ENCODE data around the gene SC5D.

SC5D gene

GRCh38 chr11:121328967-121329679, 36.6 kb downstream of the SC5D start:
- peak; percentile 40 for DNase-seq (ENCODE audit: low spot score)

DNA sequence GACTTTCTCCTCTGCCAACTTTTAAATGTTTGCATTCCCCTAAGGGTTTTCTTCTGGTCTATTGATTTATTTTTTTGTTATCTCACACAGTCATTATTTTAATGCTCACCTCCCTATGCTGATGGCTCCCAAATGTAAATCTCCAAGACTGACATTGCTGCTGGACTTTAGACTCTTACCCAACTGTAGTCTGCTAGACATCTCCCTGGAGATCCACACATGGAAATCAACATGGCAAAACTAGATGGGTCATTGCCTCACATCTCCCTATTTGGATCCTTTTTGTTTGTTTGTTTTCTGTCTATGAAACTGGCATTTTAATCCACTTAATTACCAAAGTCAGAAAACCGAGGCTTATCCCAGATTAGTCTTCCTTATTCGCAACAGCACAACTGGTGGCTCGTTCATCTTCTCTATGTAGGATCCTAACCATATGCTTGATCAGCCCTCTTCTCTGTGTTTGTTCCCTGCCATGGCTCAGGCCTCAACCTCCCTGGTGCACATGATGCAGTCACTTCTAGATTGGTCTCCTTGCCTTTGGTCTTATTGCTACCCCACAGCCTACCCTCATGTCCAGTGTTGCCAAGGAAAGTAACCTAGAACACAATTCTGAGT, 37.3 kb downstream of the SC5D start:
- no peak for DNase-seq (ENCODE audit: low spot score)

DNA sequence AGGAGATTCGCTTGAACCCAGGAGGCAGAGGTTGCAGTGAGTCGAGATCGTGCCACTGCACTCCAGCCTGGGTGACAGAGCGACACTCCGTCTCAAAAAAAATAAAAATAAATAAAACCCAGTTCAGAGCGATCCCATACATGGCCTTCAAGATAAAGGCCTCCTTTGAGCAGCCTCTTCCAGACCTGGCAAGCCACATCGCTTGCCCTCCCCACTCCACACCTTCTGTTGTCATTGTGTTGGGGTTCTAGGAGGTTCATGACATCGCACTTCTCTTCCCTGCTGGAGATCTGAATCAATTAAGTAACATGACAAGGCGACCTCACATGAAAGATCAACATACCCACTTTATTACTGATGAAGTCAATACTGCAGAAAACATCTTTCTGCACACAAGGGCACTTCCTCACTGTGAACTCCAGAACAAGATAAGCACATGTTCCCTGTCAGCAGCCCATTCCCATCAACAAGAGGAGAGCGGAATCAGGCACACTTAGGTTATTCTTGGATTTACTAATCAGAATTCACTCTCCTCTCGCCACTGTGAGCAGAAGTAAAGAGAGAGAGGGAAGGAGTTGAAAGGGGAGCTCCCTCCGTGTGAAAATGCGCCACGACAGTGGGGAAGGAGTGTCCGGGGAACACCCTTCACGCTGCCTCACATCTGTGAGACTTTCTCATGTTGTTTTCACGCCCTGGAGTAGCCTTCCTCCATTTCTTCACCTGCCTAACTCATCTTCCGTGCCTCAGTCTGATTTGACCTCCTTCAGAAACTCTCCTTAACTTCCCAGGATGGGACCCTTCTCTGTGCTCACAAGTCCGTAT, 38.3 kb downstream of the SC5D start:
- DNase-seq (ENCODE audit: low spot score) = no peak

DNA sequence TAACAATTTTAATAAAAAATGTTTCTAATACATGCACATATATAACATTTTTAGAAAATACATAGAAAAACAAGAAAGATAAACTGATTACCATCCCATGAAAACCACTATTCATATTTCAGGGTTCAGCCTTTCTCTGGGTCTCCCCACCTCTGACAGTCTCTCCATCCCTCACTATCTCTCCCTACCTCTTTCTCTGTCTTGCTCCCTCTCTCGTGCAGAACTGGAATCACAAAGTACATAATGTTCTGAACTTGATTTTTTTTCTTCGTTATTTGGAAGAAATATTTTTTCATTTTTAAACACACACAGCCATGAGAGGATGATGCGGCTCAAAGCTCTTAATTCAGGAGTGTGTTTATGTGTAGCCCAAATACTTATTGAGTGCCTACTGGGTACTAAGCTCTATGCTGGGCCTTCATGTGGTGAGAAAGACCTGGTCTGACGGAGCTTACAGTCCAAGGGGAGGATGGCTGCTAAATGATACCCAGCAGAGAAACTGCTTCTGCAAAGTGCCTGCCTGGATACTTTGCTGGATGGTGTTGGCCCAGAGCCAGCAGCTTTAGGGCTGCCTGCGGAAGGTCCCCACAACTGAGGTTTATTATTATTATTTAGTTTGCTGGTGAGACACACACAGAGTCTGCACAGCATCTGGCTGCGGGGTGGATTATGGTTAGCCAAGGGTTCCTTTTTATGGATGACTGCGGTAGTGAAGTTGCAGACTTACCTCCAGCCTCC, 42.6 kb downstream of the SC5D start:
- no peak for DNase-seq (ENCODE audit: low spot score)

- no peak for DNase-seq (ENCODE audit: low spot score)
Measured at GRCh38 chr11:121336279-121336937, 43.8 kb downstream of the SC5D start.

DNA sequence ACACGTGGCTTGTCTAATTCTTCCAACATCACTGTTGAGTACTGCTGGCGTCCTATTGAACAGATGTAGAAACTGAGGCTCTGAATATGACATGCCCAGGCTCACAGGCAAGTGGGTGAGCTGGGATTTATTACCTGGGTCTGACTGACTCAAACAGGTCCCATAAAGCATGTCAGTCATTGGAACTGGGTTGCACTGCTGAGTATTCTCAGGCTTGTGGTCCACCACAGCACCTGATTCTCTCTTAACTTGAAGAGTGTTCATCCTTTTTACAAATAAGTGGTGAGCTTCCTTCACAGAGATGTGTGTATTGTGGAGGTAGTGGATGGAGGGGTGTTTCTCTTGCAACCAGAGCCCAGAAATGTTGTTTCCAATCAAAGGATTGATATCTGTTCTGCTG, 44.5 kb downstream of the SC5D start:
- no peak for DNase-seq (ENCODE audit: low spot score)

- no peak for DNase-seq (ENCODE audit: low spot score)
Measured at GRCh38 chr11:121337740-121338272, 45.2 kb downstream of the SC5D start.

DNA sequence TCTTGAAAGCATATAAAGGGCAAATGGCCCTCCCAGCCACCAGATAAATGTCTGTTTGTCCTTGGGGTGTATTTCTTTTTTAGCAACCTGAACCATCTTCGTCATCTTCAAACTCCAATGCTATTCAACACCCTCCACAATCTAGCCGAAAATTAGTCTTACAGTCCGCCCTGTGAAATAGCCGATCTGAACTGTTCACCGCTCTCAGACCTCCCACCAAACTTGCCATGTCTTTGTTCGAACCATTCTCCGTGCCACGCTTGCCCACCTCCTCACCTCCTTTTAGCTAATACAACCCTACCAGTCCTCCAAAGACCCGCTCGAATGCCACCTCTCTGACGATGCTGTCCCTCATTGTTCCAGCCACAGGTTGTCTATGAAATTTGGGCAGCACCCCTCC, 46.0 kb downstream of the SC5D start:
- no peak for DNase-seq (ENCODE audit: low spot score)

GRCh38 chr11:121340032-121340580, 47.5 kb downstream of the SC5D start:
- no peak for DNase-seq (ENCODE audit: low spot score)

DNA sequence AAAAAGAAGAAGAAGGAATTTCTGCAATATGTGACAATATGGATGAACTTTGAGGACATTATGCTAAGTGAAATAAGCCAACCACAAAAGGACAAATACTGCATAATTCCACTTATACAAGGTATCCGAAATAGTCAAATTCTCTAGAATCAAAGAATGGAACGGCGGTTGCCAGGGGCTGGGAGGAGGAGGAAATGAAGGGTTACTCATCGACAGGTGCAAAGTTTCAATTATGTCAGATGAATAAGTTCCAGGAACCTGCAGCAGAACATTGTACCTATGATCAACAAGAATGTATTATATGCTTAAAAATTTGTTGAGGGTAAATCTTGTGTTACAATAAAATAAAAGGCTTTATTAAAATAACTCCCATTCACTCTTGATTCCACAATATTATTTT, 49.0 kb downstream of the SC5D start:
- DNase-seq (ENCODE audit: low spot score) = no peak

DNA sequence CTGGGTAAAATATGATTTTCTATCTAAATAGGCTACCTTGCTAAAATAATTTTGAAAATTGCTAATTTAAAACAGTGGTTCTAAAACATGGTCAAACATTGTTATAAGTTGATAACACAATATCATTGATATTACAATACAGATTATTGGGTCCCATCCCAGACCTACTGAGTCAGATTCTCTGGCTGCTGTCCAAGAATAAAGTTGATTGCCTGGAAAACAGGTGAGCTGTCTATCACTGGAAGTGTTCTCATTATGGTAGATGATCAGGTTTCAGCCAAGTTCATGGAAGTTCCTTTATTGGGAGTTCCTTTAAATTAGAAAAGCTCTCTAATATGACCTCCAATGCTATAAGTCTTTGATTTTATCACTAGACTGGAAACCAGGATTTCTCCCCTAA, 52.3 kb downstream of the SC5D start:
- no peak for DNase-seq (ENCODE audit: low spot score)

DNA sequence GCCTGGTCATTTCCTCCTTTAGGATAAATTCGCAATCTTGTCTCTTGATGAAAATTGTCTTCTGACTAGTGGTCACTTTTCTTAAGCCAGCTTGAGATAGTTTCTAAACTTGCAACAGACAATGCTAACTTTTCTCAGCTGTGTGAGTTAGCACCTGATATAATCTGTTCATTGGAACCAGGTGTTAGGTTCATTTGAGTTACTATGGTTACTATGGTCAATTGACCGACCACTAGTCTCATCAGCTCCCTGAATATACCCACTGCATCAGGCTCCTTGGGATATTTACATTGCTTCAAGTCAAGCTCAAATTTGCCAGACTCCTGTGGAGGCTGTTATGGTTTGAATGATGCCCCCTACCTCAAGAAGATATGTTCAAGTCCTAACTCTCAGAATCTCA, 54.5 kb downstream of the SC5D start:
- no peak for DNase-seq (ENCODE audit: low spot score)

GRCh38 chr11:121347813-121348212, 55.2 kb downstream of the SC5D start:
- no peak for DNase-seq (ENCODE audit: low spot score)

GRCh38 chr11:121348220-121348875, 55.8 kb downstream of the SC5D start:
- no peak for DNase-seq (ENCODE audit: low spot score)

DNA sequence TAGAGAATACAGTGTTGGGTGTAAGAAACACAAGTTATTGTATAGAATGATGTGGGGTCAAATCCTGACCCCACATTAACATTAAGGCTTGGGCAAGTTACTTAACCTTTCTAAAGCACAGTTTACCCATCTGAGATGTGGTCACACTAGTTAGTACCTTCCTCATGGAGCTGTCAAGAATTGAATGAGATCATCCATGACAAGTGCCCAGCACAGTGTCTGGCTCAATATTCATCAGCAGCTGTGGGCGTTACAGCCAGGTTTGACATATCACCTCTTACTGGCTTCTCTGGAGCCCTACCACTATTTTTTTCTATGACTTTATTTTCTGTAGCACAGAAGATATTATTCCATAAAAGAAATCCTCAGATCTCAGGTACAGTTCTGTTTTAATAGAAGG, 57.2 kb downstream of the SC5D start:
- DNase-seq (ENCODE audit: low spot score) = no peak

DNA sequence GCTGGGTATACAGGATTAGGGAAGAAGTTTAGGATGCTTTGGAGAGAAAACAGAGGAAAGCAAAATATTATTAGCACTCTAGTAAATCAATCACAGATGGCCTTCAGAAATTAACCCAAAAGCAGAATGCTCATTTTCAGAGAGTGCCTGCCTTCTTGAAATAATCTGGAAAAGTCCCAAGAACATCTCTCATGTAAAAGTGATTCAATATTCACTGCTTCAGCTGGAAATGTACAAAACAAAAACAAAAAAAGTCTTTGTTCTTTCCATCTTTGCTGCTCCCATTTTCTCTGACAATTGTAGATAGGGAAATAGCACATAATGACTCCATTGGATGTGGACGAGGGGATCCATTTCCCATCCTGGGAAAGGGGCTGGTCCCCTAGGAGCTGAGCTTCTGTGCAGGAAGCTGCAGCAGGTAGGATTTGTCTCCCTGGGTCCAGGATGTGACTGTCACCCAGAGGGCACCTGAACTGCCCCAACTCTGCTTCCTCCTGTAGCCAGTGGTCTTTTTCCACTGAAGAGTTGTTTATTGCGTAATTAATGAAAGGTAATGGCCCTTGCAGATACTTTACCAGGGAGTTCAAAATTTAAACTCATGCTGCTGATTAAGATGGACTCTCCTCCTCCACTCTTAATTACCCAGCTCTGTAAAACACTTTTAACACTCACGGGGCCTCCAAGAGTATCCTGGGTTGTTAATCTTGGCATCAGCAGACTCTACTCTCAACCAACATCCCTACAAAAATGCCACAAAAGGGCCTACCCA, 57.9 kb downstream of the SC5D start:
- no peak for DNase-seq (ENCODE audit: low spot score)

DNA sequence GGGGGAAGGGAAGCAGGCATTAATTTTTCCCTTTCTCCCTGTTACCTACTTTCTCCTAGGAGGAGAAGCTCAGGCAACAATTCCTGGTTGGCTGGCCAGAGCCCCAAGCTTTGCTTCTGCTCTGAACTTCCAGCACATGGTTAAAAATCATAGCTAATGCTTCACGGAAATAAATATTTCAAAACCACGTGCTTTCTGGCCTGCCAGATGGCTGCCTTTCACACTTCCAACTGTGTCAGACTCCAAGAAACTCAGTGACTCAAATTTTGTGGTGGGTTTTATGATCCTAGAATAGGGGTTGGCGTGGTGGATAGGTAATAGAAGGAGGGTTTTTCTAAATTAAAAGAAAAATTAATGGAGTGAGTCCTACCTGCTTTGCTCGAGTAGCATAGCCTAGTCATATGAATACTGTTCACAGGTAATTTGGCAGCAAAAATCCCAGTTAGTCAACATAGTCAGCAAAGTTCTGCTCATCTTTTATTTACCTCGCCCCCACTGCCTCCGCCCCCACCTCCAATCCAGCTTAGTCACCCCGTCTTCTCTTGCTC, 58.6 kb downstream of the SC5D start:
- DNase-seq (ENCODE audit: low spot score) = no peak

DNA sequence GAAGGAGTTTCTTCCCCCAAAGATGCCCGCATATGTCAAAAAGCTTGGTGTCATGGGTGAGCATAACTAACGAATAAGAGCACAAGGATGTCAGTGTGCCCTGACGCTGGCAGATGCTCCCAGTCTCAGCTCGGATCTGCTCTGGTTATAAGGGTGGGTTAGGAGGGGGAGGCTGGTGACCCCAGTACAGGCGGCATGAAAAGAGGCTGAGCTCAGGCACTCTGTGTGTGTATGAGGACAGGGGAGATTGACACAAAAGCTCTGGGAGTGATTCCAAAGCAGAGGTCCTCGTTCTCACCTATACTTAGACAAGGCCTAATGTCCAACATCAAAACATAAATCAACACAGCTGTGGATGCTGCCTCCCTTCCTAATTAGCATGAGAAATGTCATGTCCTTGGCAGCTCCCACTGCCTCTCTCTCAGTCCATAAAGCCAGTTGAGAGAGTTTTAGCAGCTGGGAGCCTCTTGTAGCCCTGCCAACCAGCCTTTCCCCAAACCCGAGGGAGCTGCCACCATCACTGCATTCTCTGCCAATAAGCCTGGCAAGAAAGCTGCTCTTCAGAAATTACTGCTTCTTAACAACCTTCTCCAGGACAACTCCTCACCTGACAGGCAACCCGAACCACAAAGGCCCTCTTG, 59.8 kb downstream of the SC5D start:
- DNase-seq (ENCODE audit: low spot score) = no peak

DNA sequence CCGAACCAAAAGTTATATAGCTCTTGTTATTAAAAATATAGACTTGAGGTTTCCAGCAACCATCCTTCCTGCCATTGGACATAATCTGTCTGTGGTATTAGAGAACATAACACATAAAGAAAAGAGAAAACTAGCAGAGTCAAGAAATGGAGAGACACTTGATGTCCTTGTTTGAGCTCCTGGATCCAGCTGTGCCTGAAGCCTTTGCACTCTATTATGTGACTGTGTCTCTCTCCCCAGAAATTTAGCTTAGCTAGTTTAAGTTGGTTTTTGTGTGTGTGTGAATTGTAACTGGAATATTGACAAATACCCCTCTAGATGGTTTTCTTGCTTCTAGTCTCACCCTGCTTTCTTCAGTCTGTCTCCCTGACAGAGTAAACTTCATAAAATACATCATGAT, 61.6 kb downstream of the SC5D start:
- DNase-seq (ENCODE audit: low spot score) = no peak
